HG03520 (cell line): ENCODE results near the gene SAXO2.
"Not testable (repeated sequence)": the region's sequence is repeated elsewhere in the genome, so short reads cannot be mapped to it uniquely, and the experiment has no call there.

ENCODE experiments used
- ATAC-seq: cut with Tn5 transposase; IDR thresholded peaks from one replicate; pipeline ENCODE4 v1.9.1; 2021; ENCODE audit warnings: mild to moderate bottlenecking, moderate library complexity; ENCODE audit not compliant: unreplicated experiment

The SAXO2 gene, protein sequence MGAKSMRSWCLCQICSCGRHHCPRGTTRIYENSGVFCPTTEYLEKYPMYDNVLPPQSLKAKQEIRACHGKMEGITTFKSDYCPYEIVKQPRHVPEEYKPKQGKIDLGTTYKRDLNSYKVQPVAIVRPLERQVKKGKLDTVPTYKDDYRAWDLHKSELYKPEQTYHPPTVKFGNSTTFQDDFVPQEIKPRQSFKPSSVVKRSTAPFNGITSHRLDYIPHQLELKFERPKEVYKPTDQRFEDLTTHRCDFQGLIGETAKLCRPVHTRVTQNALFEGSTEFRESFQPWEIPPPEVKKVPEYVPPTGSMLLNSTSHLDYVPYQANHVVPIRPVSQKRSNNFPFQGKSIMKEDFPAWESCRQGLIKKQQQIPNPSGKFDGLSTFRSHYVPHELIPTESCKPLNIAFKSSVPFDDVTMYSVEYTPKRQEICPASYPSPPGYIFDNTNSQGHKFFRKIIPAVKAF

DNA sequence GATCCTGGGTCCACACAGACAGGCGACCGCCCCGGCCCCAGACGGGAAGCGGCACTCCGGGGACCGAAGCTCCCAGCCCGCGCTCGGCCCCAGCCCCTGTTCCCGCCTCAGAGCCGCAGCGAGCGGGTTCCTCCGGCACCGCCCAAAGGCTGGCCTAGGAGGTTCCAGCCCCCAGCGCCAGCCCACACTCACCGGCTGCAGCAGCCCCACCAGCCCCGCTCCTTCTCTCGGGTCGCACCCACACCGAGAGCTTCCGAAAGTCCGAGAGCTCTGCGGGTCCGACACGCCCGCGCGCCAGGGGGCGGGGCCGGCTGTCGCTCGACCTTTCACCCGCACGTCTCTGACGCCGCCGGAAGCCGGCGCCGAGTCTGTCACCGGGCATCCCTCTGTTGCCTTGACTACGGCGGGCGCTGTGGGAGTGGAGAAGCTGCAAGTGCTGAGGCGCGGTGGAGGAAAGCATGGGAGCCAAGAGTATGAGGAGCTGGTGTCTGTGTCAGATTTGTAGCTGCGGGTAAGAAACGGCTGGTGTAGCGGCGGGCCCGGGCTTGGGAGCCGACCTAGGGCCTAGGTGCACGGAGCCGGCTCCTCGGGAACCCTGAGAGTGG lies at the start of gene SAXO2, which contains the start of gene EFL1:
Gene SAXO2 (plus strand): TSS at position 397 of the 605 bp plus-strand sequence. CDS start 62 bp downstream, at position 459.
Gene EFL1 (minus strand): TSS at position 313 of the 605 bp plus-strand sequence. CDS start 956 bp downstream, outside the sequence.
- ATAC-seq, result peak; percentile 93

DNA sequence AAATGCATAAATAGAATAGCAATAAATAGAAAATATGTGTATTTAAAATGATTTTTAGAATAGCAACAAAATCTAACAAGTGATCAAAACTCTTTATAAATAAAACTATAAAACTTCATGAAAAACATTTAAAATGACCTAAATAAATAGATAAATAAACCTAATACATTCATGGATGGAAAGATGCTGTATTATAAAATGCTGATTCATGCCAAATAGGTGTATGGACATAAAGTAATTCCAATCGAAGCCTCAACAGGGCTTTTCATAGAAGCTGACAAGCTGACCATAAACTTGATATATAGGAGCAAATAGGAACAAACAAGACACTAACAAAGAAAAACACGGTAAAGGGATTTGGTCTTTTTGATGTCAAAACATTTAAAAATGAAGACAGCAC lies 46.5 kb upstream of the SAXO2 start:
- not testable (repeated sequence) for ATAC-seq

DNA sequence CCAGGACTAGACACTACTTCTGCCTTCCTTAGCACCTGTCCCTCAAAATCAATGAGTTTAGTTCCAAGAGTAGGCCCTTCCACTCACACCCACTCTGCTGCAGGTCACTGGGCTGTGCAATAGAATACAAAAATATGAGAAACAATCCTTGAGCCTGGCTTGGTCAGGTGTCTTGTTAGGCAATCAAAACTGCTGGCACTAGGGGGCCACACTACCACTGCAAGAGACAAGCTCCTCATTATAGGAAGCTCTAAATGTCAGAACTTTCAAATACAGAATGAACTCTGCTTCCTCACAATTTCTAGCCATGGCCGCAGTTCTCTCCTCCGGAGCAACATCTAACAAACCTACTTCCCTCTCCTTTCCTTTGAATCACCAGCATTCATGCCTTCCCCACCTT lies 41.1 kb upstream of the SAXO2 start:
- not testable (repeated sequence) for ATAC-seq

DNA sequence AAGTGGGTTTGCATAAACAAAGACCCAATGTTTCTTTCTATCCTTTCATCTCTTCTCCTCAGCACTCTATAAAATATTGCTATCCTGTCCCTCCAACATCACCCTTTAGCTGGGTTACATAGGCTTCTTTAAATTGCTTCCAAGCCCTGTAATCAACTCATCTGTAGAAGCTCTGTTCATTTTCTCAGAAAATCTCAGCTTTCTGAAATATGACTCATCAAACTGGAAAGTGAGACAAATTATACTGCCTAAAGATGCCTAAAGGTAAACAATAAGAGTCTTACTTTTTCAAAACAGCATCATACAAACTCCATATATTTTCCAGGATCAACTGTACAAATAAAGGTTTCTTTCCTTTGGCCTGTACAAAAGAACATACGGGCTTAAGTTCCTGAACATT lies 33.9 kb upstream of the SAXO2 start:
- no peak for ATAC-seq

DNA sequence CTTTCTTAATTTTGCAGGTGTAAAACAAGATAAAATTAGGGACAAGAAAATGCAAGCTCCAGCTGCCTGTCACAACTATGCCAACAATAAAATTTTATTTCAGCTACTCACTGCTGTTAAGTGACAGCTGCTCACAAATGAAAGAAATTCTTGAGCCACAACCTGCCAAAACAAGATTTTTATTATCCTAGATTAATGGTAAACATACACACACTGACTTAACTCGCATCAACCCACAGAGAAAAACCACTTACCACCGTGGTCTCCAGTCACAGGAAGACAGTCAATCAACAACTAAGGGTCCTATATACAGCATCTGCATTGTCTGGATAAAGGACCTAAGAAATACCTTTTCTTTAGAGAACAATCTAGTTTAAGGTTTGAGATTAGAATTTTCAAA lies 31.4 kb upstream of the SAXO2 start:
- no peak for ATAC-seq

DNA sequence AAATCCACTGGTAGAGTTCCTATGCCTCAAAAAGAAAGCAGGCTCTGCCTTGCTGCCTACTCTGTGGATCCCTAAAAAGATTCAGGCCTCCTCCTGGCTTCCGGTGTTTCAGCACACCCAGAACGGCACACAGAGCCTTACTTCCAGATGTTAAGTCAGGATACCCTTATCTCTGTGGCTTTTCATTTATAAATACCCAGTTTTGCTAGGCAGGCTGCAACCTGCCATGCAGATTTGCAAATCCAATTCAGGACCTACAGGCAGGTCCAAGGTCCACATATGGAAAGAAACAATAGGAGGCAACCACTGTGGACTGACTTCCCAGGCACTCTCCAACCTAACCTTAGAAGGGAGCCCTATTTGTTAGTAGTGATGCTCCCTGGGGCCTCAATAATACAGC lies 30.8 kb upstream of the SAXO2 start:
- ATAC-seq, result no peak

DNA sequence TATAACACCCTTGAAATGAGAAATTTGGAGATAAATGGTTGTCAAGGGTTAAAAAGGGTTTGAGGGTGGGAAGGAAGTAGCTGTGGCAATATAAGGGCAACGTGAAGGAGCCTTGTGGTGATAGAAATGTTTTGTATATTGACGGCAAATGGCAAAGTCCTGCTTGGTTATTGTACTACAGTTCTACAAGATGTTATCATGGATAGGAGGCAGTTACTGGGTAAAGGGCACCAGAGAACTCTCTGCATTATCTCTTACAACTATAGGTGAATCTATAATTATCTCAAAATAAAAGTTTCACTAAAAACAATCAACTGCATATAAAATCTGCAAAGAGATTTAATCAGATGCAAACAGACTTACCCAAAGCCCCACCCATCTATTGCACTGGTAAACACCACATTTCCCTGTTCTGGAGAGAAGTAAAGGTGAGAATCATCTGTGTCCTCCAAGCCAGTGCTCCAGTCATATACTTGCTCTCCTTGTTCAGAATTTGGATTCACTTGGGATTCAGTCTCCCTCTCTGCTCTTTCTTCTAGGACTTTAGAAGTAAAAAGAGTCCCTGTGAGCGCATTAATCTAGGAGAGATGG lies 24.6 kb upstream of the SAXO2 start:
- ATAC-seq, result not testable (repeated sequence)

DNA sequence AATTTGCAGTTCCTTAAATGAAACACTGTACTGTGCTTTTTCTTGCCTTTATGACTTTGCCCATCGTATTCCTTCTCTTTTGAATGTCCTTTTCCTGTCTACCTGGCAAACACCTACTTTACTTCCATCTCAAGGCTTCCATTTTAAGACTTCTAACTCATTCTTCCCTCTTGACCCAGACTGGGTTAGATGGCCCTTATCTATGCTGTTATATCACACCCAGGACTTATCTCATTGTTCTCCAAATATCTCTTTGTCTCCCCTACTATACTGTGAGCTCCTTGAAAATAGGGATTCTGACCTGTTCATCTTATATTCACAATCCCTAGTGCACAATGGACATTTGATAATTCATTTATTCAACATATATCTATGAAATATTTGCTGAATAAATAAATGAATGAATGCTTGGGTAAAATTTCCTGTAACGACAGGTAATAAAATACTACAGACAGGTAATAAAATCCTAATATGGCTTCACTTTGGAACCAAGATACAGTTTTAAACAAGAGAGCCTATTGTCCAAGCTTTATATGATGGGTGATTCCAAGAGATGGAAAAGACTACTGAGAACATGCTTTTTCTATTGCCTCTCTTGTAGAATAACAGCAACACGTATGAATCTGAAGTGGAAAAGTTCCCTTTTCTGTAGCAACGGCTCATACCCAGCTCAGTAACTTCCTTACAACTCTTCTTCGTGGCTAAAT lies 22.8 kb upstream of the SAXO2 start:
- ATAC-seq, result no peak

DNA sequence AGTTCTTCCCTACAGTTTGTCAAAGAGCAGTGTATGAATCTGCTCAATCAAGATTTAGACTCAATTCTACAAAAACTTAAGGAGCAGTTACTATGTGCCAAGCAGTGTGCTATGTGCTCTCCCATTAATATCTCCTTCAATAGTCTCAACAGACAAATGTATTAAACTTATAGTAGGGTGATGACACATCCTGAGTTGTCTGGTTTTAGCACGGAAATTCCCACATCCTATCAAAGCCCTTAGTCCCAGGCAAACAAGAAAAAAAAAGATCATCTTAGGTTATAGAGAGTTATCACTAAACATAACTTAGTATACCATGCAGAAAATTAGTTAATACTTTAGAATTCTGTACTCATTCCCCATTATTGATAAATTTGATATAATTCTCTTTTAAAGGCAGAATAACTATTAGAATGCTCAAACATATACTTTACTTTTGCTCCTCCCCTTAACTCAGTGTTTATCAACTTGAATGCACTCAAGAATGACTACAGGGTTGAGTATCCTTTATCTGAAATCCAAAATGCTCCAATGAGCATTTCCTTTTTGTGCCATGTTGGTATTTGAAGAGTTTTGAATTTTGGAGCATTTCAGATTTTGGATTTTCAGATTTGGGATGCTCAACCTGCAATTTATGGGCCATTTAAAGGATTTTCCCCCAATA lies 20.6 kb upstream of the SAXO2 start:
- not testable (repeated sequence) for ATAC-seq

DNA sequence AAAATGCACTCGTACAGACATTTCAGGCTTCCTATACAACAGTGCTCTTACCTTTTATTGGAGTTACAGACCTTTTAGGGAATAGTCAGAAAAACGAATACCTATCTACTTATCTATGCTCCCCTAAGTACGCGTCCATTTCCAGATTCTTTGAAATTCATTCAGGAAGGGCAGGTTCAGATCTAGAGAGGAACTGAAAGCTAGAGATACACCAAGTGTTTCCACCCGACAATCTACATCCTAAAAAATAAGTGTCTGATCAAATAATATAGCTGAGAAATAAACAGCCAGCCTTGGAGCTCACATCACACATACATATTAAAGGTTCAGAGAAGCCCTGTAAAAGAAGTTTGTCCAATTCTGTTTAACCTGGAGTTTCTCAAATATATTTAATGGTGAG lies 19.0 kb upstream of the SAXO2 start:
- ATAC-seq, result not testable (repeated sequence)

DNA sequence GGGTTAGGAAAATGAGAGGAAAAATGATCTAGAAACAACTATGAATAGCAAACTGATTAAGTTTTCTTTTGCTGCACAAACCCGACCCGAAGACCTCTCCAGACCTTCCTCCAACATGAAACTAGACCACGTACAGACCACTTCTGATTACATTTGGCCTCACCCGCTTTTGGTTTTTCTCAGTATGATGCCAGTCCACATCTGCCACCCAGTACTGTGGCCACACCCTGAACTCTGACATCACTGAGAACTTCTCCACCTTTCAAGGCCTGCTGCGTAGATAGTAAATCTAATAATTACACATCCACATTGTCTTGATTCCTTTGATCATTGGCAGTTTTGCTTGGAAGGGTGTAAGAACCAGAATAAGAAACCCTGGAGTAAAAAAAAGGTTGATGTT lies 16.7 kb upstream of the SAXO2 start:
- ATAC-seq, result not testable (repeated sequence)

DNA sequence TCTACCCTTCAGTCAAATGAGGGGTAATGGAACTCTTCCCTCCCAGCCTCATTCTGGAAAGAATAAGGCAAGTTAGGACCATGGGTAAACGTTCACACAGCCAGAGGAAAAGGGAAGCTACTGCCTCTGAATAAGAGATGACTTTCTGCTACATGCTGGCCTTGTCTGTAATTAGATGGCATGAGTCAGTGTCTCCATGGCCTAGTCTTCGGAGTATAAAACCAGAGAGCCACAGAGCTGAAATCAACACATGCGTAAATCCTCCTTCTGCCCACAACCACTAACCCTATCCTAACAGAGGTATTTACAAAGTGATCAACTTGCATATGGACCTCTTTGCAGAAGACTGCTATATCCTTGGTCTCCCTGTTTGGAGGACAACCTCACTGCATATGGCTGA lies 14.4 kb upstream of the SAXO2 start:
- ATAC-seq, result not testable (repeated sequence)

DNA sequence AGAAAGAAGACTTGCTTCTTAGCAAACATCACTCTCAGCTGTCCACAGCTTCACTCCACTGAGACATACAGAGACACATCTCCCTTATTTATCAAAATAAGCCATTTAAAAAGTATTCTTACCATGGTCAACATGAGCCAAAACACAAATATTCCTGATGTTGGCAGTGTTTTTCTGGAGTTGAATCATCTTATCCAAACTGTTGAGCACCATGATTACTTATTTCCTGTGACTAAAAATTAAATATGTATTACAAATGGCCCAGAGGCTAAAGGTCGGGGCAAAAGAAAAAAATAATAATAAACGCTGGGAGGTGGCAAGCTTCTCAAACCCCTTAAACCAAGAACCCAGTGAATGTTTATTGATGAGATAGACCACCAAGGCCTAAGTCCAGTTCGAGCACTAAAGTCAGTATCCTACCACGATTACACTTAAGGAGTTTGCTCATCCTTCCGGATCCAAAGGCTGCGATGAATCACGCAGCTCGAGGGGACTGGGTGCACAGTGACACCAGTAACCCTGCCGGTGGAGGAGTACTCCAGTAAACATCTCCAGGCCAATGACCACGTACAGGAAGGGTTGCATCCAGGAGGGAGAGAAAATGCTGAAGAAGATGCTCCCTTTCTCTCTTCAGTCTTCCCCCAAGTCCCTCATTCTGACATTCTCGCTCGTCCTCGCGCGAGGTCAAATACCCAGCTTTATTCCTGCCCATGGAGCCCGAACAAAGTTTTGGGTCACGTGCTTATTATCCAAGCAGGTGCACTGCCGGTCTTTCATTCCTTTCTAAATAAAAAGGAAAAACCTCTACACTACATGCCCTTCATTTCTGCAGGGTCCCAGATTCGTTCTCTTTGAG lies 824 bp upstream of the SAXO2 start:
- ATAC-seq, result peak; percentile 19

DNA sequence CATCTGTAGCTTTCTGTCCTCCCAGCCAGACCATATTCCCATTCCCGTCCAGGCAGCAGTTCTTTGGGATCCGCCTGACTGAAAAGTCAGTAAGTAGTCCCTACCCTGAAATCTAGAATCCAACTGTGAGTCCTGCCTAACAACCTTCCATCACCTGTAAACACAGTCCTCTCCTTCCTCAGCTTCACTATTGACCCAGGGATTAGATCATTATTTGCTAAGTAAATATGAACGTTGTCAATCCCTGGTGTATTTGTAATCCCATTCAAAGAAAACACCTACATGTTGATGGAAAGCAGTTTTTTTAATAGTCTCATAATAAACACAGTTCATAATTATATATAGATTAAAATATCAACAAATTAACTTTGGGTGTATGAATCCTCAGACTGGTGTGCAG lies 732 bp downstream of the SAXO2 start:
- no peak for ATAC-seq

DNA sequence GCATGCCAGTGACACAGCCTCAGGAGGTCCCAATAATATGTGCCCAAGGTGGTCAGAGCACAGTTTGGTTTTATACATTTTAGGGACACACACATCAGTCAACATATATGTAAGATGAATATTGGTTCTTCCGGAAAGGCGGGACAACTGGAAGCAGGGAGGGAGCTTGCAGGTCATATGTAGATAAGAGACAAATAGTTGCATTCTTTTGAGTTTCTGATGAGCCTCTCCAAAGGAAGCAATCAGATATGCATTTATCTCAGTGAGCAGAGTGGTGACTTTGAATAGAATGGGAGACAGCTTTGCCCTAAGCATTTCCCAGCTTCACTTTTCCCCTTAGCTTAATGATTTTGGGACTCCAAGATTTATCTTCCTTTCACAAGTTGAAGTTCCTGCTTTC lies 4.5 kb downstream of the SAXO2 start:
- ATAC-seq, result not testable (repeated sequence)

DNA sequence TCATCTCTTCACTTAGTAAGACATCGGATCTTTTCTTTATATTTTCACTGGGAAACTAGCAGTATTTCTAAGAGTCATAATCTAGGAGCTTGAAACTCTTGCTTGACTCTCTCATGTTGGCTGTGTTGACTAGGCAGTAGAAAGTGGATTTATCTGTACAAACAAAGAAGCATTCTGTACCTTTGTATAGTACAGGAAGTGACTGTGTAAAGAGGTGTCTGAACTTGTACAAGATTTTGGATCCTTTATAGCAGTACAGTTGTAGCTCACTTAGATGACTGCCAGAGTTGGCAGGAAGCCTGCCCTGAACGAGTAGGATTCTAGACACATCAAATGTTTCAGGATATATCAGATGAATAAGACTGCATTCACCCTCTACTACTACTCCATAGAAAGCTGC lies 5.8 kb downstream of the SAXO2 start:
- ATAC-seq, result not testable (repeated sequence)

DNA sequence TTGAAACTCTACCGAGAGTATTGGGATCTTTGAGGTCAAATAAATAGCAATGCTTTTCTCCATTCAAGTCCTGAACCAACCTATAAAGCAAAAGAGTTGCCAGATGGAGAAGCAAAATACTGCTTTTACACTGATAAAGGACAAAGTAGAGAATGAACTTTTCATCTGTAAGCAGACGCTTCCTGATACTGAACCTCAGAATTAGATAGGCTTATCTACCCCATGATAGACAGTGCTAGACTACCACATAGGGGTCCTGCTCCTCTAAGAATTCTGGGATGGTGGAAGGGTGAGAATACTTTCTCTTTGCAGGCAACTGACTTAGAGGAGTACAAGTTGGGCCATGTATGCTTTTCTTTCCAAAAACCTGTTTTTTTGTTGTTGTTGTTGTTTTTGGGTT lies 9.5 kb downstream of the SAXO2 start:
- no peak for ATAC-seq

DNA sequence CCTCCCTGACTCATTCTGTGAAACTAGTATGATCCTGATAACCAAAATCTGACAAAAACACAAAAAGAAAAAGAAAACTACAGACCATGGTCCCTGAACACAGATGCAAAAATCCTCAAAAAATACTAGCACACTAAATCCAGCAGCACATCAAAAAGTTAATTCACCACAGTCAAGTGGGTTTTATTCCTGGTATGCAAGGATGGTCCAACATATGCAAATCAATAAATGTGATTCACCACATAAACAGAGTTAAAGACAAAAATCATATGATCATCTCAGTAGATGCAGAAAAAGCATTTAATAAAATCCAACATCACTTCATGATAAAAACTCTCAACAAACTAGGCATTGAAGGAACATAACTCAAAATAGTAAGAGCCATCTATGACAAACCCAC lies 12.8 kb downstream of the SAXO2 start:
- no peak for ATAC-seq

DNA sequence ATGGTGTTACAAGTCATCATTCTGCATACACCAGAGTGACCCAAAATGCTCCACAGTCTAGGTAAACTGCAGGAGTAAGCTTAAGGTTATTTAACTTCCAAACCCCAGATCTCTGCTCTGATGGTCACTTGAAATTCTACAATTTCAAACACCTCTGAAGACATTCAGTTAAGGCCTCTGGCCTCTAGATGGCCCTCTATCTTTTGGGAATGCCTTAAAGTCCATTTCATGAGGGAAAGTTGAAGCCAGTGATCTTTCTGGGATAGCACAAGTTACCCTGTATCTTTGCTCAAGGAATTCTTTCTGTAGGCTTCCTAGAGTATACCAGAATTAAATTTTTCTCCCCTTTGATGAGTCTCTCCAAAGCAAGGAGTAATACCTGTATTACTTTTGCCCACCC lies 18.7 kb downstream of the SAXO2 start:
- not testable (repeated sequence) for ATAC-seq

DNA sequence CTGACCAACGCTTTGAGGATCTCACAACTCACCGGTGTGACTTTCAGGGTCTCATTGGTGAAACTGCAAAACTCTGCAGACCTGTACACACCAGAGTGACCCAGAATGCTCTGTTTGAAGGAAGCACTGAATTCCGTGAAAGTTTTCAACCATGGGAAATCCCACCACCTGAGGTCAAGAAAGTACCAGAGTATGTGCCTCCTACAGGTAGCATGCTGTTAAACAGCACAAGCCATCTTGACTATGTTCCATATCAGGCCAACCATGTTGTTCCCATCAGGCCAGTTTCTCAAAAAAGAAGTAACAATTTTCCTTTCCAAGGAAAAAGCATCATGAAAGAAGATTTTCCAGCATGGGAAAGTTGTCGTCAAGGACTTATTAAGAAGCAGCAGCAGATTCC lies 19.8 kb downstream of the SAXO2 start:
- not testable (repeated sequence) for ATAC-seq
